Measurements from ENCODE around the gene TNS1. TPM values are rescaled to one million over a fixed set of nuclear protein-coding genes. Genes with fewer than 3 reads are reported as not detected.

Gene TNS1
- total and polyA plus RNA-seq, 7 donors: 73.4 to 742 (median 276) TPM

- no peaks in the 10 kb centered on the region for H3K9me3 ChIP-seq
- TF ChIP-seq CTCF (IDR thresholded peaks at IDR 0.05): no peak
- intact Hi-C loops (cut with DNase I): loop anchor here (5.0 kb wide), 3 partner anchors 39 to 89 kb away; no protein-coding TSS in a partner anchor
- 92 to 95% (median 92%) methylated on average over 16 of the region's 16 CpGs for WGBS, 3 donors
- H3K36me3 ChIP-seq (ENCODE audit: insufficient read depth in 1 of 2, low read depth in 1 of 2): no peaks in the 10 kb centered on the region
- no peak for ATAC-seq
- peaks cover 17% of the 10 kb centered on the region for H3K4me1 ChIP-seq
- H3K27ac ChIP-seq: no peak overlapping the region
- no peaks in the 10 kb centered on the region for H3K27me3 ChIP-seq (ENCODE audit: insufficient read depth in 3 of 3, low read length in 2 of 3)
- H3K4me3 ChIP-seq: no peak overlapping the region
- DNase-seq: peak in 1 of 2 donors; percentile 35
Measured at GRCh38 chr2:217986256-217986961, 16.4 kb downstream of the TNS1 start.

GRCh38 chr2:217983276-217984233, 19.2 kb downstream of the TNS1 start:
- Histone ChIP-seq H3K27ac (peak overlapping the region; percentile 58), H3K4me3 (no peak overlapping the region), H3K27me3 (ENCODE audit: insufficient read depth in 3 of 3, low read length in 2 of 3) (no peaks in the 10 kb centered on the region), H3K36me3 (ENCODE audit: insufficient read depth in 1 of 2, low read depth in 1 of 2) (no peaks in the 10 kb centered on the region), H3K4me1 (peaks cover 30% of the 10 kb centered on the region), H3K9me3 (no peaks in the 10 kb centered on the region)
- intact Hi-C loops (cut with DNase I): no loop called here
- DNase-seq (no peak), ATAC-seq (no peak)
- TF ChIP-seq CTCF (IDR thresholded peaks at IDR 0.05): no peak
- 74 to 76% (median 75%) methylated on average over 20 of the region's 20 CpGs for WGBS, 3 donors

GRCh38 chr2:217981971-217982370, 20.8 kb downstream of the TNS1 start:
- 82 to 91% (median 89%) methylated on average over 2 of the region's 2 CpGs for WGBS, 3 donors
- Histone ChIP-seq H3K4me1 (peaks cover 19% of the 10 kb centered on the region), H3K36me3 (ENCODE audit: insufficient read depth in 1 of 2, low read depth in 1 of 2) (no peaks in the 10 kb centered on the region), H3K27me3 (ENCODE audit: insufficient read depth in 3 of 3, low read length in 2 of 3) (no peaks in the 10 kb centered on the region), H3K4me3 (no peak overlapping the region), H3K9me3 (no peaks in the 10 kb centered on the region), H3K27ac (peak overlapping the region; percentile 7)
- intact Hi-C loops (cut with DNase I): no loop called here
- no peak for TF ChIP-seq CTCF (IDR thresholded peaks at IDR 0.05)
- DNase-seq: no peak
- no peak for ATAC-seq

- Histone ChIP-seq H3K27ac (peak overlapping the region; percentile 7), H3K4me1 (peaks cover 19% of the 10 kb centered on the region), H3K27me3 (ENCODE audit: insufficient read depth in 3 of 3, low read length in 2 of 3) (no peaks in the 10 kb centered on the region), H3K9me3 (no peaks in the 10 kb centered on the region), H3K4me3 (no peak overlapping the region), H3K36me3 (ENCODE audit: insufficient read depth in 1 of 2, low read depth in 1 of 2) (no peaks in the 10 kb centered on the region)
- WGBS, 3 donors: 39 to 57% (median 42%) methylated on average over 5 of the region's 5 CpGs
- intact Hi-C loops (cut with DNase I): no loop called here
- DNase-seq (no peak), ATAC-seq (peak in 2 of 4 donors; percentile 11 to 24)
- TF ChIP-seq CTCF (IDR thresholded peaks at IDR 0.05): no peak
Measured at GRCh38 chr2:217981084-217981730, 21.6 kb downstream of the TNS1 start.
